NCI-H146 (cell line): Measurements from ENCODE around the gene MAP2K6.
A peak's percentile ranks its signal among the peaks of the same experiment; 100 is the strongest.

ENCODE experiments used
- DNase-seq: peaks from one replicate; lab custom pipeline; 2025; lab: John Stamatoyannopoulos, UW

The MAP2K6 gene

GRCh38 chr17:69414408-69415274 is at the start of gene MAP2K6:
TSS of gene MAP2K6 (plus strand) at chr17:69414697. CDS start at chr17:69414985, 288 bp downstream.
- peak; percentile 22 for DNase-seq

- DNase-seq, result no peak
Observed at GRCh38 chr17:69367298-69367697, 47.2 kb upstream of the MAP2K6 start.

DNA sequence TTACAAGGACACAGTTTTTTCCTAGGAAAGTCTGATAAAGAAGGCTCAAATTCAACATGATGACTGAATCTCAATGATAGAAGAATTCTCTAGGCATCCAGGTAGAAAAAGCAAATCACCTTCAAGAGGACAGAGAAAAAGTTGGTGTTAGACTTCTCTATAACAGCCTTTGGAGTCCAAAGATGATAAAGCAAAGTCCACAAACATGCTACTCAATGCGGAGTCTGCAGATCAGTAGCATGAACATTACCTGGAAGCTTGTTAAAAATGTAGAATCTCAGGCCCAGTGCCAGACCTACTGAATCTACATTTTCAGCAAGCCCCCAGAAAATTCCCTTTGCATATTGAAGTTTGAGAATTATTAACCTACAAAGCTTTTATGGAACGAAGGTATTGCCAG is 41.4 kb upstream of the MAP2K6 start:
- DNase-seq, result no peak

GRCh38 chr17:69375229-69375628 is 39.3 kb upstream of the MAP2K6 start:
- no peak for DNase-seq

DNA sequence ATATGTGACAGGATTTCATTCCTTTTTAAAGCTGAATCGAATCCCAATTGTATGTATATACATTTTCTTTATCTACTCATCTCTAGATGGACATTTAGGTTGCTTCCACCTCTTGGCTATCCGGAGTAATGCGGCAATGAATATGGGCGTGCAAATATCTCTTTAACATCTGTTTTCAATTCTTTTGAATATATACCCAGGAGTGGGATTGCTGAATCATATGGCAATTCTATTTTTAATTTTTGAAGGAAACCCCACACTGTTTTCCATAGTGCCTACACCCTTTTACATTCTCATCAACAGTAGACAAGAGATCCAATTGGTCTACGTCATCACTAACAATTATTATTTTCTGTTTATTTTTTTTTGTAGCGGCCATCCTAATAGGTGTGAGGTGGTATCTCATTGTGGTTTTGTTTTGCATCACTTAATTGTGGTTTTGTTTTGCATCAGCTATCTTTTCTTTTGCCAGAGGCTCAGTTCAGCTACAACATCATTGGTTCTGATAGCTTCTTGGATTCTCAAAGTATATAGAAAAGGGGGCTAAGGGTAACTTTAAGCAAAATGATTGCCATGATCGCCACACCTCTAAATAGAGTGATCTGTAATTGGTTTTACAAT is 25.6 kb upstream of the MAP2K6 start:
- no peak for DNase-seq

- no peak for DNase-seq
Observed at GRCh38 chr17:69390795-69391501, 23.5 kb upstream of the MAP2K6 start.

DNA sequence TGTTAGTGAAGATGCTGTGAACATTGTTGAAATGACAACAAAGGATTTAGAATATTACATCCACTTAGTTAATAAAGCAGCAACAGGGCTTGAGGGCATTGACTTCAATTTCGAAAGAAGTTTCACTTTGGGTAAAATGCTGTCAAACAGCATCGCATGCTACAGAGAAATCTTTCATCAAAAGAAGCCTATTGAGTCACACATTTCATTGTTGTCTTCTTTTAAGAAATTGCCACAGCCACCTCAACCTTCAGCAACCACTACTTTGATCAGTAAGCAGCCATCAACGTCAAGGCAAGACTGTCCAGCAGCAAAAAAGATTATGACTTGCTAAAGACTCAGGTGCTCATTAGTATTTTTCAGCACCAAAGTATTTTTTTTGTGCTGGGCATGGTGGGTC is 13.2 kb upstream of the MAP2K6 start:
- no peak for DNase-seq

GRCh38 chr17:69402052-69402451 is 12.4 kb upstream of the MAP2K6 start:
- no peak for DNase-seq

DNA sequence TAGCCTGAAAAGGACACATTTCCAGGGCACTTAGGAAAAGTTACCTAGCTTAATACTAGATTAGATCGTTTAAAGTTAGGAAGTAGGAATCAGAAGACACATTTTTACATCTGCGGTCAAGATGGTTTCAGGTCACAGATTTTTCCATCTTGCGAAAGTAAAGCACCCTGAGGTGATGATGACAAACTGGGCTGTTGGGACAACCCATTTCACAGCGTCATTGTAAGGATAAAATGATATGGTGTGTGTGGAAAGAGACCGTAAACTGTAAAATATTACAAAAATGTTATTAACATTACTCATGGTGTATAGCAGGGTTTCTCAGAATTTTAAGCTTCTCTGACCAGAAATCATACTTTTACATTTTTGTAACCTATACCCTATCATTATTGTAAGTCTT is 10.1 kb upstream of the MAP2K6 start:
- DNase-seq, result no peak

DNA sequence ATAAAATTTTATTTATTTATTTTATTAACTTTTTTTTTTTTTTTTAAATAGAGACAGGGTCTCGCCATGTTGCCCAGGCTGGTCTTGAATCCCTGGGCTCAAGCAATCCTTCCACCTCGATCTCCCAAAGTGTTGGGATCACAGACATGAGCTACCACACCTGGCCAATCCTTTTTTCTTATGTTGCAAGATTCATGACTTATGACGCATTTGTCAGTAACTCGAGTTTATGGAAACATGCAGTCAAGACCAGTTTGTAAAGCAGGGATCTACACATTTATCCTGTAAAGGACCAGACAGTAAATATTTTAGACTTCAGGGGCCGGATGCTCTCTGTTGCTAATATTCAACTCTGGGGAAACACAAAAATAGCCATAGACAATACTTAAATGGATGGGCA is 9.4 kb upstream of the MAP2K6 start:
- DNase-seq, result no peak

DNA sequence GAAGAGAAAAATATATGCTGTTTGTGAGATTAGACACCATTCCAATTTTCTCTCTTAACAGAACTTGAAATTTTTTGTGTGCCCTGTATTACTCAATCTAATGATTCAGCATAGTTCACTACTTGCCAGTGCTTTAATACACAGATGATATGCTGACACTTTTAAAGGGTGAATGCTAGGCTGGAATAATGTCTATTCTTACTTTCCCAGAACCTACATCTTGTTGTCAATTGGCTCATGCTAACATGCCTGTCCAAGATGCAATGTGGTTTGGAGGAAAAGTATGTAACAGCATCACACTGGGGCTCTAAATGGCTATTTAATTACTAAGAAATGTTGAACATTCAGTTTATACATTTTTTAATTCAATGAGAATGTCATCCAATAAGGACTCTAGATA is 7.6 kb upstream of the MAP2K6 start:
- DNase-seq, result no peak

- no peak for DNase-seq
Observed at GRCh38 chr17:69407759-69408158, 6.7 kb upstream of the MAP2K6 start.

DNA sequence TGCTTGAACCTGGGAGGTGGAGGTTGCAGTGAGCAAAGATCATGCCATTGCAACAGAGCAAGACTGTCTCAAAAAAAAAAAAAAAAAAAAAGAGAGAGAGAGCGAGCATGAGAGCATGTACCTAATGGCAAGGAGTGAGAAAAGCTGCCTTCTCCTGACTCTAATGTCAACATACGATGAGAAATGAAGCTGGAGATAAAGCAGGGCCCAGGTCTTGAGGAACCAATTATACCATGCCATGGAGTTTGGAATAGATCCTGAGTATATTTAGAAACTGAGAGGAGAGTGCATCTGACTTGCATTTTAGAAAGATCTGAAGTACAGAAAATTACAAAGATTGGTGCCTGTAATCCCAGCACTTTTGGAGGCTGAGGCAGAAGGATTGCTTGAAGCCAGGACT is 3.8 kb upstream of the MAP2K6 start:
- DNase-seq, result no peak

GRCh38 chr17:69411766-69412165 is 2.7 kb upstream of the MAP2K6 start:
- no peak for DNase-seq

DNA sequence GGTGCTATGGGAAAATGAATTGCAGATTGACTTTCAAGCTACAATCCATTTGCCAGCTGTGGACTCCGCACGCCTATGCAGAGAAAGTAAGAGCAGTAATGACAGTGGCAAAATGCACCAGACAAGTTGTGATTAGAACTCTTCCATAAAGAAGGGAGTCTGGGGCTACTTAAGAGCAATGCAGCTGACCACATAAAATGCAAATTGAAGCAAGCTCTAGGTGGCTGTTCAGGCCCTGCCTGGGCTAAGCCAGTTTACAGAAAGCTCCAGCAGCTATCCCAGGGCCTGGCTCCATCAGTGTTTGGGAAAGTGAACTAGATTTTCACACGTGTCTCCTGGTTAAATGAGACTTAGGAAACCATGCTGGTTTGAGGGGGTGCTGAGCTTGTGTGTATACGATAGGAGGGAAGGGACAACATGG is 2.2 kb upstream of the MAP2K6 start:
- DNase-seq, result no peak

GRCh38 chr17:69415431-69415830 is 934 bp downstream of the MAP2K6 start:
- no peak for DNase-seq

DNA sequence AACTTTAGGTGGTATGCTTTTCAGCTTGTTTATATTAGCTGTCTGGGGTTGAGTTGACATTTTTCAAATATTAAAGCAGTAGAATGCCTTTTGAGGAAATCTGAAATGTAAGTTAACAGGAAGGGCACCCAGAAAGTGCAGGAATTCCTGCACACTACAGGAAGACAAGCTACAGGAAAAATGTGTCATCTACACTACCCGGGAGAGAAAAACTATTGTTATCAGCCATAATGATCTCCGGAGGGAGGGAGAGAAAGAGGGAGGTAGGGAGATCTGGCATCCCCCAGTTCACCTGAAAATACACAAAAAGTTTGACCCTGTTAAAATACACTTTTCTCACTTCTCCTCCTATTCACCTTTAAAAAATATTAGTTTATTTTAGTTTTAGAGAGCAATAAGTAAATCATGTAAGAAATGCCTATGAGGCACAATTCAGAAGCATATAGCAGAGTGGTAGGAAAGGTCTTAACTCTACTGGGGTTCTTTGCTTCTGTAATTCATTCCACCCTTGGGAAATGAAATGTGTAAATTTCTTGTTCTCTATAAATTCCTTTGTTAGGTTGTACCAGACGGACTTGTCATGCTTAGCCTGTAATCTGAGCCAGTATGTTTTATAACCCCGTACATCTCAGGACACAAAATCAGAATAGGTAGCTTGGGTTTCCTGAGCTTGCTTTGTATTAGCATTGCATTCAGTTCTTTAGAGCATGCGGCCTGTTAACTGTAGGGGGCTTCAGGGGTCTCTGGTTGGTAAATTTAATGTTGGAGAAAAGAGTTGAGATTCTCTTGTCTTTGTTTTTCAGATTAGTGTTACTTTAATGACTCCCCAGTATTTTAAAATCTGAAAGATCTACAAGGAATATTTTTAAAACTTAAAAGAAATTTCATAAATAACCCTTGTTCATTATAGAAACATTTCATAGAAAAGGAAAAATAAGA is 3.3 kb downstream of the MAP2K6 start:
- DNase-seq, result no peak

DNA sequence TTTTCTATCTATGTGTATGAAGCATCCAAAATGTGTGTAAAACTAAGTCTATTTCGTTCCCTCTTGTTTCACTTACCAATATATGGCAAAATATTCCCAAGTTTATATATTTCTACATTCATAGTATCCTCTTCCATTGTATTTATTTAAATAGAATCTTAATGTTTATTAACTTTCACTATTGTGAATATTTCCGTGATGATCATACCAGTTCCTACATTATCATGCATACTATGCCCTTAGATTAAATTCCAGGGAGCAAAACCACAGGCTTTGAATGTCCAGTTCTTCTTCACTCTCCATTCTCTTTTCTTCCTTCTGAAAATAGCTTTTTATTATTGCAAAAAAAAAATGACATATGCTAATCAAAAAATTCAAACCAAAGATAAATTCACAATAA is 4.0 kb downstream of the MAP2K6 start:
- no peak for DNase-seq

DNA sequence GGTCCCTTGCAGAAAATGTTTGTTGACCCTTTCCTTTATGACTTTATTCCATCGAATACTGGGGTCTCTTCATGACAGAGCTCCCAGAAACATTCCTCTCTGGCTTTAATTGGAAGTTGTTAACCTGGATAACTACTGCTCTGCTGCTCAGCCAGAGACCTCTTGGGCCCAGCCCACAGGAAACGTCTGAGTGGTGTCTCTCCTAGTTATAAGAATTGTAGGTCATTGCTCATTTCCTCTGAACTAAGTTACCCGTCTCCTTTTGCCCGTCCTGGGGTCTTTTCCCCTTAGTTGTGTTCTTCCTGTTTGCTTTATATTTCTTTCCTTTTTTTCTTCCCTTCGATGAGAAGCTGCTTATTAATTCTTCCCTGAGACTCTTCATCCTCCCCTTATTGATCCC is 9.0 kb downstream of the MAP2K6 start:
- no peak for DNase-seq

DNA sequence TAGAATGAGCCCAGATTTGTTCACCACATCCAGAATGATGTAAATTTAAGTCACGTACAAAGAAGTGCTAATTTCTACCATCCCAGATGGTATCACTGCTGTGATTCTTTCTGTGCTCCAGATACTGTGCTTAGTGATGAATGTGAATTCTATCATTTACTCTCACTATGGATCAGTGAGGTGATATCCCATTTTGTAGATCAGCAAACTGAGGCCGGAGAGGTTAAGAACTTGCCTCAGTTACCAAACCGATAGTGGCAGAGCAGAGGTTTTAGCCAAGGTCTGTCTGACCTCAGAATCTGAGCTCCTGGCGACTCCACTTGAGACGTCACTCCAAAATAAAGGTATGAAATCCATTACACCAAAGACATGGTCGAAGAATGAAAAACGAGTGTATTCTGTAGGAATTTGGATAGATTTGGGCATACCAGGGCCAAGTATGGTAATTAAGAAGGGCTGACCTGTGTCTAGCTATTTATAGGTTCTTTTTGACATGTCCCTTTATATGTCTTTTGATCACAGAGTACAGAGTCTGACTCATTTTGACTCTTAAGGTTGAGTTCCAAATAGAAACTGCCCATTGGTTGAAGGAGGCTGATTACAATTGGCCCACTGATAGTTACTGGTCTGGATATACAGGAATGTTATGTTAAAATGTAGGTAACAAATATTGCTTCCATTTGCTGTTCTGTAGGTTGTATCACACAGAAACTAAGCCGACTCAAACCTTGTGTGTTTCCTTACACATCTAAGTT is 10.0 kb downstream of the MAP2K6 start:
- no peak for DNase-seq

DNA sequence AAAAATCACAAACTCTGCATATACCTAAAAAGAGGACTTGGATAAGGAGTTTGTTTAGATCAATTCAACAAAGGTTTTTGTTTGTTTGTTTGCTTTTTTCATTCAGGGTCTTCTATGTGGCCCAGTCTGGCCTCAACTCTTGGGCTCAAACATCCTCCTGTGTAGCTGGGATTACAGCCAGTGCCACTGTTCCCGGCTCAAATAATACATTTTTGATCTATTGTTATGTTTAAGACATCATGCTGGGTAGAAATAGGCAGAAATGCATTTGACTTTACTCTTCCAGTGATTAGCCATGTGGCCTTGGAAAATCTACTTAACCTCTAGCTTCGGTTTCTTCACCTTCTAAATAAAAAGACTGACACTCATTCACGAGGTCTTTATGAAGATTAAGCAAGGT is 11.5 kb downstream of the MAP2K6 start:
- no peak for DNase-seq
